ENCODE results near the gene BRD1.

The BRD1 gene

GRCh38 chr22:49849161-49850020, 21.7 kb upstream of the BRD1 start:
- ATAC-seq (replicated peaks), result no peak
- Mint-ChIP-seq H3K27ac (no peak overlapping the region), H3K4me3 (peak overlapping the region; percentile 52 to 73), H3K27me3 (peaks cover 40 to 51% of the 10 kb centered on the region in 2 donors), H3K36me3 (no peaks in the 10 kb centered on the region), H3K9me3 (no peaks in the 10 kb centered on the region), H3K4me1 (peaks cover 10 to 21% of the 10 kb centered on the region in 2 donors)
- no peak for DNase-seq

- peaks cover 10 to 20% of the 10 kb centered on the region in 2 donors for H3K4me1 Mint-ChIP-seq
- peak overlapping the region in 1 of 2 donors; percentile 67 for H3K4me3 Mint-ChIP-seq
- no peaks in the 10 kb centered on the region for H3K9me3 Mint-ChIP-seq
These were observed 21.1 kb upstream of the BRD1 start for GRCh38 chr22:49848690-49849160.

DNA sequence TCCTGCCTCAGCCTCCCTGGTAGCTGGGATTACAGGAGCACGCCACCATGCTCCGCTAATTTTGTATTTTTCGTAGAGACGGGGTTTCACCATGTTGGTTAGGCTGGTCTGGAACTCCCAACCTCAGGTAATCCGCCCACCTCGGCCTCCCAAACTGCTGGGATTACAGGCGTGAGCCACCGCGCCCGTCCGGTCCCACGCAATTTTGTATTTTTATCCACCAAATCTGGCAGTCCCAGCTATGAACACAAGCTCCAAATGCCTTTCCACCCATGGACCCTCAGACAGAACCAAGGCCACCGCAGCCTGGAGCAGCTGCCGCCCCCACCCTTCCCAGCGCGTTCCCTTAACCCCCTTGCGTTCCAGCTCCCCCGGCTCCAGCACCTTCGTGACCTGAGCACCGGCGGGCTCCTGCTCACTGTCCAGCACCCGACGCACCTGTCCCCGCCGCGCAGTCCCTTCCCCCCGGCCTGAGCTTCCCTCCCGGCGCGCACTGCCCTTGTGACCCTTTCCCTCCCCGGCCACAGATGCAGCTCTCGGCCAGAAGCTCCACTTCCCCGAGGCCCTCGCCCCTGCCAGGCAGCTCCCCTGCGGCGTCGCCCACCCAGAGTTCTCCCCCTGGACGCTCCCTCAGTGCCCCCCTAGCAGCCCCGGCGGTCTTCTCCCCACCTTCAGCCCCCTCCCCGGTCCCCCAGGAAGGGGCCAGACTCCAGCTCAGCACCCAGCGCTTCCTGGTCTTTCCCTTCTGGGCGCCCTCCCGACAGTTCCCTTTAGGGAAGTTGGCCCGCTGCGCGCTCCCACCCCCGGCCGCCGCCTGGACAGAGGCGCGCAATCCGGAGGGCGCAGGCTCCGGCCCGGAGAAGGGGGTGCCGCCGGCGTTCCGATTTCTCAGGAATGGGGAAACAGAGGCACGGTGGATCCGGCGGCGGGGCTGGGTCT, 20.3 kb upstream of the BRD1 start:
- no peak for DNase-seq
- peaks cover 10 to 20% of the 10 kb centered on the region in 2 donors for H3K4me1 Mint-ChIP-seq

More at GRCh38 chr22:49848690-49849160, 21.1 kb upstream of the BRD1 start:
- no peak for DNase-seq
- no peak for ATAC-seq (replicated peaks)
- Mint-ChIP-seq H3K27ac (no peak overlapping the region), H3K27me3 (peaks cover 40 to 51% of the 10 kb centered on the region in 2 donors), H3K36me3 (no peaks in the 10 kb centered on the region)

DNA sequence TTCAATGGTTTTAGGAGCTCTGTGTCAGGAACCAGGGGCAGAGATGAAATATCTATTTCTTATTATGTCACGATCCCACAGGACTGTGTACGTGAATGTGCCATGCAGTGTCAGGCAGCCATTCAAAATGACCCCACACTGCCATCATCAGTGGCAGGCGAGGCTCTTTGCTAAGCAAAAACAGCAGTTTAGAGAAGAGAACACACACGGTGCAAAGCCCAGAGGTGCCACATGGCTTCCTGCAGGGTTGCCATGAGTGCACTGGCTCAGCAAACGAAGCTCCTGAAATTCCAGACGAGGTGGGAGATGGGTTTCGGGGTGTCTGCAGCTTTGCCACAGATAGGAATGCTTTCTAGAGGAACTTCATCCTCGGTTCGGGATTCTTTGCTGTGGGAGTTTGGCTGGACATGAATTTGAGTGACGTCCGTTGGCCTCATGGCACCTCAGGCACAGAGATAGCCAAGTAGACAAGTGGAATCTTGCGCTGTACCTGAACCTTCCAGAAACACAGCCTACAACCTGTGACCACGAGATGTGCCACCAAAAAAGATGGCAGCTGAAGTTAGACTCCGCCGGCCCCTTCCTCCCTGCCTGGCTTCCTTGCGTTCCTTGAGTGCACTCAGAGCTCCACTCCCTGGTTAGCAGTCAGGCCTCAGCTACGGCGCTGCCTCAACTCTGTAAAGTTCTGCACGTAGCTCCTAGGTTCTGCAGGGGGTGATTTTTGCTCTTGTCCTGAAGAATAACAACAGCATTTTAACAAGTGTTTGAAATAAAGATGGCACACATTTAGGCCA, 18.2 kb upstream of the BRD1 start:
- H3K27me3 Mint-ChIP-seq, result peaks cover 30 to 40% of the 10 kb centered on the region in 2 donors
- DNase-seq, result no peak

More for the DNA sequence above, 20.3 kb upstream of the BRD1 start:
- peaks cover 40 to 51% of the 10 kb centered on the region in 2 donors for H3K27me3 Mint-ChIP-seq
- peak overlapping the region; percentile 53 to 67 for H3K4me3 Mint-ChIP-seq
- H3K9me3 Mint-ChIP-seq, result no peaks in the 10 kb centered on the region
- no peak overlapping the region for H3K27ac Mint-ChIP-seq
- H3K36me3 Mint-ChIP-seq, result no peaks in the 10 kb centered on the region
- no peak for ATAC-seq (replicated peaks)

DNA sequence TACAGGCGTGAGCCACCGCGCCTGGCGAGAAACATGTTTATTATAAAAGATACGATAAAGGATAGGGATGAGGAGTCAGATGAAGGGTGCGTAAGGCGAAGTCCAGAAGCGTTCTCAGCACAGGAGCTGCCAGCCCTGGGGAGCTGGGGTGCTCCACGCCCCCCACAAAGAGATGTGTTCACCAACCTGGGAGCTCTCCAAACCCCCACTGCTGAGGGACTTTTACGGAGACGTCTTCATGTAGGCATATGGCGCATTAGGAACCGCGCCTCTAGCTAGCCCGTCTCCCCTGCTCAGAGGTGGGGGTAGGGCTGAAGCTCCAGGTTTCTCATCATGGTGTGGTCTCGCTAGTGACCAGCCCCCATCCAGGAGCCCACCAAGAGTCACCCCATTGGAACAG, 17.6 kb upstream of the BRD1 start:
- DNase-seq (no peak), ATAC-seq (replicated peaks) (no peak)
- Mint-ChIP-seq H3K9me3 (no peaks in the 10 kb centered on the region), H3K36me3 (no peaks in the 10 kb centered on the region), H3K27ac (no peak overlapping the region), H3K4me3 (no peak overlapping the region), H3K27me3 (peaks cover 24 to 34% of the 10 kb centered on the region in 2 donors), H3K4me1 (peaks cover 2 to 8% of the 10 kb centered on the region in 2 donors)

More for the DNA sequence above, 18.2 kb upstream of the BRD1 start:
- Mint-ChIP-seq H3K36me3 (no peaks in the 10 kb centered on the region), H3K27ac (no peak overlapping the region), H3K9me3 (no peaks in the 10 kb centered on the region), H3K4me3 (no peak overlapping the region), H3K4me1 (peaks cover 3 to 14% of the 10 kb centered on the region in 2 donors)
- no peak for ATAC-seq (replicated peaks)

DNA sequence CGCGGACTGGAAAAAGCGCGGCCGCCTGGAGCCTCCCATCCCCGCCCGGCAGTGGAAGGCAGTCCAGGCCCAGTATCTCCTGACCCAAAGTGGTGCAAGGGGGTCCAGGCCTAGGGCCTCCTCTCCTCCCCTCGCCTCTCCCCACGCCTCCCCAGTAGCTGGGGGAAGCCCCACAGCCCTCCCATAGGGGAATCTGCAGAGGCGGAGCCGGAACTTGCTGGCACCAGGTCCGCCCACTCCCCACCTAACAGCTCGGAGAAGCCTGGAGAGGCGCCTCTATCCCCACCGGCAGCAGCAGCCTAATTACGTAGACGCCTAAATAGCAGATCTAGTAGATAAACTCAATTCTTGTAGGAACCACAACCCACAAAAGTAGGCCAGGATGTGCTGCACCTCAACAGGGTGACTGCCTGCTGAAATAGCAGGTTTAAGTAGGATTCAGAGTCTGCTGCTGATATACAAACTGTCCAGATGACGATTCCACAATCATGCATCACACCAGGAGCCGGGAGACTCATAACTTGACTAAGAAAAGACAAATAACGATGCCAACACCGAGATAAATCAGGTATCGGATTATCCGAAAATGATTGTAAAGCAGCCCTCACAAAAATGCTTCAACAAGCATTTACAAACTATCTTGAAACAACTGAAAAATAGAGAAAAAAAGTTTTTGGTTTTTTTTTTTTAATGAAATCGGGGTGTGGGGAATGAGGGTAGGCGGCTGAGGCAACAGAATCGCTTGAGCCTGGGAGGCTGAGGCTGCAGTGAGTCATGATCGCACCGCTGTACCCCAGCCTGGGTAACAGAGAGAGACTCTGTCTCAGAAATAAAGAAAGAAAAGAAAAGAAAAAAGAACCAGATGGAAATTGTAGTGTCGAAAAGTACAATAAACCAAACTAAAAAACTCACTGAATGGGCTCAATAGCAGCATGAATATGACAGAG, 11.4 kb upstream of the BRD1 start:
- peak; percentile 68 for DNase-seq
- Mint-ChIP-seq H3K9me3 (no peaks in the 10 kb centered on the region), H3K27me3 (peaks cover 0 to 5% of the 10 kb centered on the region in 2 donors), H3K4me1 (peaks cover 8 to 11% of the 10 kb centered on the region in 2 donors), H3K36me3 (no peaks in the 10 kb centered on the region), H3K4me3 (peak overlapping the region; percentile 75 to 82), H3K27ac (peak overlapping the region; percentile 81)
- ATAC-seq (replicated peaks), result peak; percentile 94 to 96

- no peak for DNase-seq
- H3K27me3 Mint-ChIP-seq, result peaks cover 0 to 12% of the 10 kb centered on the region in 2 donors
- H3K4me3 Mint-ChIP-seq, result peak overlapping the region in 1 of 2 donors; percentile 13
- H3K4me1 Mint-ChIP-seq, result peaks cover 15 to 22% of the 10 kb centered on the region in 2 donors
- H3K9me3 Mint-ChIP-seq, result peaks cover 0 to 1% of the 10 kb centered on the region in 2 donors
- H3K36me3 Mint-ChIP-seq, result no peaks in the 10 kb centered on the region
- no peak overlapping the region for H3K27ac Mint-ChIP-seq
- no peak for ATAC-seq (replicated peaks)
These were observed 5.8 kb upstream of the BRD1 start for GRCh38 chr22:49833340-49834007.

DNA sequence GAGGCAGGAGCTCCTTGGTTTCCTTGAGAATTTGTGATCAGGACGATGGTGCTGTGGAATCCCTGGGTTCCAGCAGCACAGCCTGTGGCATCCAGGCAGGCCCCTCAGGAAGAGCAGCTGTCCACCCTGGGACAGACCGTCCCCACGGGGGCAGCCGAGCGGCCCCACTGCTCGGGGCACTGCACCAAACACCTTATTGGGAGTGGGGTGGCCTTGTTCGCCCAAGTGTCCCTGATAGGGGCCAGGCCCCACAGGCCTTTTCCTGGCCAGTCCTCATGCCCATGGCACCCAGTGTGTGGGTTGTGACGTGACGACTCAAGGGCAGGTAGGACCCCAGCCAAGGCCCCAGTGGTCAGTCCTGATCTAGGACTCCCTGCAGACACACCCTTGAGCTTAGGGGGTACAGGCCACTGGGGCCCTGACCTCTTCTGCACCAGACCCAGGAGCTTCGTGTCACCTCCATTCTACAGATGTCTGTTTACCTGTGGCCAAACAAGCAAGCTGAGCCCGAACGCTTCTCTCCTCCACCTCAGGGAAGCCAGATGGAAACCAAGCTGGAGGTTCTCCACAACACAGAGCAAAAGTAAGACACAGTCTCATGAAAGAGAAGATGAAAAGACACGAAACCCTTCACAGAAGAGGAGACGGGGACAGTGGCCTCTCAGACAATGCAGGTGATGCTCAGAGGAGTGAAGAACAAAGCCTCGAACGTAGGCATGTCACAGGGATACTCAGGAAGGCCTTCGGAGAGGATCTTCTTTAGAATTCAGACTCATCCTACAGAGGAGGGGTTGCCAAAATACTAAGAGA, 1.6 kb upstream of the BRD1 start:
- H3K27ac Mint-ChIP-seq, result peak overlapping the region; percentile 67
- H3K27me3 Mint-ChIP-seq, result peaks cover 0 to 7% of the 10 kb centered on the region in 2 donors
- DNase-seq, result no peak
- no peak for ATAC-seq (replicated peaks)
- H3K4me1 Mint-ChIP-seq, result peaks cover 32 to 48% of the 10 kb centered on the region in 2 donors
- peaks cover 0 to 1% of the 10 kb centered on the region in 2 donors for H3K9me3 Mint-ChIP-seq
- H3K36me3 Mint-ChIP-seq, result peaks cover 6 to 15% of the 10 kb centered on the region in 2 donors
- H3K4me3 Mint-ChIP-seq, result peak overlapping the region; percentile 29 to 39

DNA sequence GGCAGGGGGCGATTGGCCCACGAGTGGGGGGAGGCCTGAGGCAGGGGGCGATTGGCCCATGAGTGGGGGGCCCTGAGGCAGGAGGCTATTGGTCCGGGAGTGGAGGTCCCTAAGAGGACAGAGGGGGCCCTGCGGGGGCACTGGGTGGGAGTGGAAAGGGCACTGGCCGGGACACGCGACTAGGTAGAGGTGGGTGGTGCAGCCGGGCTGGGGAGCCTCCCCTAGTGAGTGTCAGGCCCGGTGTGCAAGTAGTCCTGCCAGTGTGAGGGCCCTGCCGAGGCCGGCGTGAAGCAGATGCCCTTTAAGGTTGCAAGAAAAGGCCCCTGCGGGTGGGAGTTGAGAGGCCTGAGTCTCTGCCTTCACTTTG, 909 bp upstream of the BRD1 start:
- Mint-ChIP-seq H3K4me3 (peak overlapping the region; percentile 39 to 43), H3K4me1 (peaks cover 39 to 54% of the 10 kb centered on the region in 2 donors), H3K36me3 (peaks cover 13 to 21% of the 10 kb centered on the region in 2 donors), H3K27me3 (peaks cover 0 to 7% of the 10 kb centered on the region in 2 donors), H3K9me3 (peaks cover 0 to 1% of the 10 kb centered on the region in 2 donors), H3K27ac (peak overlapping the region; percentile 67)
- DNase-seq (no peak), ATAC-seq (replicated peaks) (no peak)

- Mint-ChIP-seq H3K36me3 (peaks cover 20 to 30% of the 10 kb centered on the region in 2 donors), H3K9me3 (peaks cover 0 to 1% of the 10 kb centered on the region in 2 donors), H3K4me1 (peaks cover 38 to 52% of the 10 kb centered on the region in 2 donors), H3K27me3 (no peaks in the 10 kb centered on the region), H3K27ac (no peak overlapping the region), H3K4me3 (peak overlapping the region; percentile 75 to 89)
- DNase-seq (no peak), ATAC-seq (replicated peaks) (peak; percentile 39 to 42)
These were observed 311 bp downstream of the BRD1 start for GRCh38 chr22:49827271-49827852.

- ATAC-seq (replicated peaks) (peak; percentile 37 to 48), DNase-seq (no peak)
- Mint-ChIP-seq H3K4me1 (peaks cover 38 to 56% of the 10 kb centered on the region in 2 donors), H3K27ac (peak overlapping the region; percentile 87), H3K9me3 (peaks cover 0 to 1% of the 10 kb centered on the region in 2 donors), H3K36me3 (peaks cover 23 to 33% of the 10 kb centered on the region in 2 donors), H3K27me3 (no peaks in the 10 kb centered on the region), H3K4me3 (peak overlapping the region; percentile 89 to 90)
These were observed 936 bp downstream of the BRD1 start for GRCh38 chr22:49826603-49827270.

Data from stimulated activated naive B cell treated with anti-CD40 and anti-IgM and Interleukin-4, amounts not matched to agents 10 μg/mL and 1 μg/mL and 100 μg/mL, for 72 hours (primary cell).